ENCODE results near the gene RS1. TPM values are rescaled to one million over a fixed set of nuclear protein-coding genes. Genes with fewer than 3 reads are reported as not detected.

The RS1 gene
- total RNA-seq, 2 donors from 2014 or later, result not detected

GRCh38 chrX:18682979-18683387, 11.1 kb upstream of the RS1 start:
- H3K36me3 Mint-ChIP-seq (ENCODE audit: insufficient read depth in 2 of 2), result peaks cover 0 to 2% of the 10 kb centered on the region in 2 donors
- H3K9me3 Mint-ChIP-seq, result peaks cover 0 to 2% of the 10 kb centered on the region in 2 donors
- H3K4me3 Mint-ChIP-seq, result no peak overlapping the region

GRCh38 chrX:18681996-18682395, 10.1 kb upstream of the RS1 start:
- DNase-seq, result no peak
- no peak for ATAC-seq (replicated peaks in 1 of 2)
- no peak overlapping the region for H3K27ac Mint-ChIP-seq
- peaks cover 0 to 2% of the 10 kb centered on the region in 2 donors for H3K36me3 Mint-ChIP-seq (ENCODE audit: insufficient read depth in 2 of 2)
- H3K4me1 Mint-ChIP-seq (ENCODE audit: low read depth), result no peaks in the 10 kb centered on the region
- no peak overlapping the region for H3K4me3 Mint-ChIP-seq
- H3K27me3 Mint-ChIP-seq (ENCODE audit: low read depth), result no peaks in the 10 kb centered on the region
- H3K9me3 Mint-ChIP-seq, result peaks cover 0 to 2% of the 10 kb centered on the region in 2 donors

More at GRCh38 chrX:18682979-18683387, 11.1 kb upstream of the RS1 start:
- Mint-ChIP-seq H3K4me1 (ENCODE audit: low read depth) (no peaks in the 10 kb centered on the region), H3K27ac (no peak overlapping the region), H3K27me3 (ENCODE audit: low read depth) (no peaks in the 10 kb centered on the region)
- no peak for DNase-seq
- no peak for ATAC-seq (replicated peaks in 1 of 2)

- Mint-ChIP-seq H3K4me1 (ENCODE audit: low read depth) (no peaks in the 10 kb centered on the region), H3K27ac (no peak overlapping the region), H3K4me3 (no peak overlapping the region), H3K27me3 (ENCODE audit: low read depth) (no peaks in the 10 kb centered on the region), H3K36me3 (ENCODE audit: insufficient read depth in 2 of 2) (peaks cover 0 to 2% of the 10 kb centered on the region in 2 donors), H3K9me3 (no peaks in the 10 kb centered on the region)
- ATAC-seq (replicated peaks in 1 of 2) (no peak), DNase-seq (no peak)
Observed at GRCh38 chrX:18677161-18677869, 5.4 kb upstream of the RS1 start.

GRCh38 chrX:18676470-18676869, 4.6 kb upstream of the RS1 start:
- H3K36me3 Mint-ChIP-seq (ENCODE audit: insufficient read depth in 2 of 2), result peaks cover 0 to 2% of the 10 kb centered on the region in 2 donors
- H3K4me3 Mint-ChIP-seq, result no peak overlapping the region
- H3K27ac Mint-ChIP-seq, result no peak overlapping the region
- H3K27me3 Mint-ChIP-seq (ENCODE audit: low read depth), result no peaks in the 10 kb centered on the region
- H3K9me3 Mint-ChIP-seq, result no peaks in the 10 kb centered on the region
- no peak for DNase-seq
- no peaks in the 10 kb centered on the region for H3K4me1 Mint-ChIP-seq (ENCODE audit: low read depth)
- no peak for ATAC-seq (replicated peaks in 1 of 2)

GRCh38 chrX:18676050-18676449, 4.1 kb upstream of the RS1 start:
- Mint-ChIP-seq H3K27ac (no peak overlapping the region), H3K36me3 (ENCODE audit: insufficient read depth in 2 of 2) (no peaks in the 10 kb centered on the region), H3K4me1 (ENCODE audit: low read depth) (no peaks in the 10 kb centered on the region), H3K27me3 (ENCODE audit: low read depth) (no peaks in the 10 kb centered on the region), H3K4me3 (peak overlapping the region; percentile 27 to 37), H3K9me3 (no peaks in the 10 kb centered on the region)
- no peak for DNase-seq
- ATAC-seq (replicated peaks in 1 of 2), result no peak

GRCh38 chrX:18674788-18675735, 3.2 kb upstream of the RS1 start:
- no peaks in the 10 kb centered on the region for H3K4me1 Mint-ChIP-seq (ENCODE audit: low read depth)
- peak overlapping the region; percentile 90 for H3K27ac Mint-ChIP-seq
- ATAC-seq (replicated peaks in 1 of 2) (peak; percentile 86 to 88), DNase-seq (peak; percentile 78 to 84)
- no peaks in the 10 kb centered on the region for H3K9me3 Mint-ChIP-seq
- no peaks in the 10 kb centered on the region for H3K36me3 Mint-ChIP-seq (ENCODE audit: insufficient read depth in 2 of 2)
- no peaks in the 10 kb centered on the region for H3K27me3 Mint-ChIP-seq (ENCODE audit: low read depth)
- peak overlapping the region; percentile 81 to 82 for H3K4me3 Mint-ChIP-seq

- DNase-seq, result peak in 1 of 2 donors; percentile 20
- Mint-ChIP-seq H3K4me3 (peak overlapping the region; percentile 81 to 82), H3K36me3 (ENCODE audit: insufficient read depth in 2 of 2) (no peaks in the 10 kb centered on the region), H3K9me3 (no peaks in the 10 kb centered on the region), H3K4me1 (ENCODE audit: low read depth) (no peaks in the 10 kb centered on the region), H3K27me3 (ENCODE audit: low read depth) (no peaks in the 10 kb centered on the region), H3K27ac (peak overlapping the region; percentile 90)
- peak; percentile 43 to 45 for ATAC-seq (replicated peaks in 1 of 2)
Observed at GRCh38 chrX:18674417-18674787, 2.5 kb upstream of the RS1 start.

- H3K27me3 Mint-ChIP-seq (ENCODE audit: low read depth), result peaks cover 6% of the 10 kb centered on the region
- H3K4me3 Mint-ChIP-seq, result peak overlapping the region; percentile 39 to 52
- H3K36me3 Mint-ChIP-seq (ENCODE audit: insufficient read depth in 2 of 2), result no peaks in the 10 kb centered on the region
- peaks cover 2 to 4% of the 10 kb centered on the region in 2 donors for H3K9me3 Mint-ChIP-seq
- peaks cover 6% of the 10 kb centered on the region for H3K4me1 Mint-ChIP-seq (ENCODE audit: low read depth)
- H3K27ac Mint-ChIP-seq, result no peak overlapping the region
- no peak for DNase-seq
- no peak for ATAC-seq (replicated peaks in 1 of 2)
Observed at GRCh38 chrX:18668071-18668835, 3.7 kb downstream of the RS1 start.

- Mint-ChIP-seq H3K27me3 (ENCODE audit: low read depth) (peaks cover 6% of the 10 kb centered on the region), H3K36me3 (ENCODE audit: insufficient read depth in 2 of 2) (no peaks in the 10 kb centered on the region), H3K4me3 (no peak overlapping the region), H3K4me1 (ENCODE audit: low read depth) (peaks cover 6% of the 10 kb centered on the region), H3K9me3 (peaks cover 2 to 4% of the 10 kb centered on the region in 2 donors), H3K27ac (no peak overlapping the region)
- DNase-seq (no peak), ATAC-seq (replicated peaks in 1 of 2) (no peak)
Observed at GRCh38 chrX:18666614-18667013, 5.3 kb downstream of the RS1 start.

- Mint-ChIP-seq H3K9me3 (peaks cover 2 to 4% of the 10 kb centered on the region in 2 donors), H3K4me1 (ENCODE audit: low read depth) (peaks cover 6% of the 10 kb centered on the region), H3K27me3 (ENCODE audit: low read depth) (peaks cover 6% of the 10 kb centered on the region), H3K4me3 (no peak overlapping the region), H3K36me3 (ENCODE audit: insufficient read depth in 2 of 2) (no peaks in the 10 kb centered on the region), H3K27ac (no peak overlapping the region)
- ATAC-seq (replicated peaks in 1 of 2) (no peak), DNase-seq (no peak)
Observed at GRCh38 chrX:18664947-18665346, 7.0 kb downstream of the RS1 start.

- peaks cover 2 to 4% of the 10 kb centered on the region in 2 donors for H3K9me3 Mint-ChIP-seq
- no peak overlapping the region for H3K27ac Mint-ChIP-seq
- no peaks in the 10 kb centered on the region for H3K36me3 Mint-ChIP-seq (ENCODE audit: insufficient read depth in 2 of 2)
- H3K27me3 Mint-ChIP-seq (ENCODE audit: low read depth), result peaks cover 3% of the 10 kb centered on the region
- ATAC-seq (replicated peaks in 1 of 2) (no peak), DNase-seq (no peak)
- H3K4me3 Mint-ChIP-seq, result no peak overlapping the region
- no peaks in the 10 kb centered on the region for H3K4me1 Mint-ChIP-seq (ENCODE audit: low read depth)
Observed at GRCh38 chrX:18661273-18661672, 10.6 kb downstream of the RS1 start.

- DNase-seq, result no peak
- ATAC-seq (replicated peaks in 1 of 2), result no peak
- Mint-ChIP-seq H3K36me3 (ENCODE audit: insufficient read depth in 2 of 2) (no peaks in the 10 kb centered on the region), H3K27ac (no peak overlapping the region), H3K4me3 (no peak overlapping the region), H3K9me3 (no peaks in the 10 kb centered on the region), H3K4me1 (ENCODE audit: low read depth) (no peaks in the 10 kb centered on the region), H3K27me3 (ENCODE audit: low read depth) (no peaks in the 10 kb centered on the region)
Observed at GRCh38 chrX:18654875-18655836, 16.8 kb downstream of the RS1 start.

Data from activated T-cell treated with anti-CD3 and anti-CD28 coated beads, Interleukin-2, amount 50 U/mL, for 72 hours (primary cell).